Gastroesophageal sphincter (tissue), 3 donors: ENCODE data around the gene ISLR.

Source experiments
- CTCF ChIP-seq, 4 experiments: fragments of 200-600 bp in 2 of 4; fragments of 450-650 bp in 2 of 4; sonication (generic) in 1 of 4; IDR thresholded peaks; one replicate each; pipeline ENCODE4 v1.5.1; 2017 to 2019; ENCODE audit warnings: antibody characterized with exemption in 4 of 4, mild to moderate bottlenecking in 2 of 4, moderate library complexity in 2 of 4
- EP300 ChIP-seq: sonication (generic); formaldehyde crosslinking; IDR thresholded peaks from one replicate; pipeline ENCODE4 v1.6.1; 2017; ENCODE audit warnings: antibody characterized with exemption, mild to moderate bottlenecking
- POLR2A ChIP-seq, 2 donors: fragments of 450-650 bp; IDR thresholded peaks; one replicate each; pipeline ENCODE4 v1.6.1; 2017; ENCODE audit warnings: antibody characterized with exemption in 2 of 2, mild to moderate bottlenecking in 2 of 2, moderate library complexity in 1 of 2
- POLR2AphosphoS5 ChIP-seq: sonication (generic); formaldehyde crosslinking; IDR thresholded peaks from one replicate; pipeline ENCODE4 v1.6.1; 2017; ENCODE audit warnings: antibody characterized with exemption

- TF ChIP-seq CTCF (IDR thresholded peaks at IDR 0.05) (no peak), EP300 (no peak), POLR2AphosphoS5 (no peak), POLR2A (IDR thresholded peaks at IDR 0.05) (no peak)
Observed at GRCh38 chr15:74180881-74181602, 7.5 kb downstream of the ISLR start.
